Esophagus squamous epithelium (tissue), 4 donors: ENCODE results near the gene MORN1.

Source experiments
- POLR2A ChIP-seq, 4 donors: fragments of 450-650 bp; IDR thresholded peaks; one replicate each; pipeline ENCODE4 v1.6.1; 2017; ENCODE audit warnings: antibody characterized with exemption in 4 of 4, mild to moderate bottlenecking in 4 of 4, moderate library complexity in 3 of 4
- TF ChIP-seq, protein P1 (sequence below), 6 experiments: fragments of 450-650 bp in 4 of 6; fragments of 200-600 bp in 2 of 6; sonication (generic) in 2 of 6; IDR thresholded peaks; one replicate each; pipeline ENCODE4 v1.5.1; 2016 to 2019; ENCODE audit warnings: antibody characterized with exemption in 6 of 6, mild to moderate bottlenecking in 4 of 6, moderate library complexity in 4 of 6

- TF ChIP-seq, protein P1, sequence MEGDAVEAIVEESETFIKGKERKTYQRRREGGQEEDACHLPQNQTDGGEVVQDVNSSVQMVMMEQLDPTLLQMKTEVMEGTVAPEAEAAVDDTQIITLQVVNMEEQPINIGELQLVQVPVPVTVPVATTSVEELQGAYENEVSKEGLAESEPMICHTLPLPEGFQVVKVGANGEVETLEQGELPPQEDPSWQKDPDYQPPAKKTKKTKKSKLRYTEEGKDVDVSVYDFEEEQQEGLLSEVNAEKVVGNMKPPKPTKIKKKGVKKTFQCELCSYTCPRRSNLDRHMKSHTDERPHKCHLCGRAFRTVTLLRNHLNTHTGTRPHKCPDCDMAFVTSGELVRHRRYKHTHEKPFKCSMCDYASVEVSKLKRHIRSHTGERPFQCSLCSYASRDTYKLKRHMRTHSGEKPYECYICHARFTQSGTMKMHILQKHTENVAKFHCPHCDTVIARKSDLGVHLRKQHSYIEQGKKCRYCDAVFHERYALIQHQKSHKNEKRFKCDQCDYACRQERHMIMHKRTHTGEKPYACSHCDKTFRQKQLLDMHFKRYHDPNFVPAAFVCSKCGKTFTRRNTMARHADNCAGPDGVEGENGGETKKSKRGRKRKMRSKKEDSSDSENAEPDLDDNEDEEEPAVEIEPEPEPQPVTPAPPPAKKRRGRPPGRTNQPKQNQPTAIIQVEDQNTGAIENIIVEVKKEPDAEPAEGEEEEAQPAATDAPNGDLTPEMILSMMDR (IDR thresholded peaks at IDR 0.05): no peak
- TF ChIP-seq POLR2A (IDR thresholded peaks at IDR 0.05): no peak
These were observed 51.1 kb downstream of the MORN1 start for GRCh38 chr1:2340086-2340917.
